ENCODE measurements around the gene CAND2.

GRCh38 chr3:12878141-12878574 lies 81.7 kb downstream of the CAND2 start:
- TF ChIP-seq, protein P1, sequence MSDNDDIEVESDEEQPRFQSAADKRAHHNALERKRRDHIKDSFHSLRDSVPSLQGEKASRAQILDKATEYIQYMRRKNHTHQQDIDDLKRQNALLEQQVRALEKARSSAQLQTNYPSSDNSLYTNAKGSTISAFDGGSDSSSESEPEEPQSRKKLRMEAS (IDR thresholded peaks at IDR 0.05), result no peak
- TF ChIP-seq RFX5 (IDR thresholded peaks at IDR 0.05; ENCODE audit: borderline replicate concordance, low read depth, low read length), result no peak
- no peak for TF ChIP-seq JUN (IDR thresholded peaks at IDR 0.05; ENCODE audit: low read depth, low read length)
- no peak for TF ChIP-seq POLR2A (IDR thresholded peaks at IDR 0.05; ENCODE audit: control extremely low read depth in 1 of 2, low read depth in 2 of 2, low read length in 2 of 2)
- TF ChIP-seq RAD21 (IDR thresholded peaks at IDR 0.05 in 1 of 2, conservative IDR thresholded peaks at IDR 0.05 in 1 of 2; ENCODE audit: low read depth in 2 of 2, low read length in 2 of 2), result no peak

Measured in H1 (cell line).